GM12864 (cell line): ENCODE results near the gene SCARF1.

Source experiments
- DNase-seq: peaks from one replicate; pipeline ENCODE4 v3.0.0-alpha.2; 2011; ENCODE audit warnings: low read depth
- H3K4me3 ChIP-seq: 2 replicates; pipeline ENCODE4 v1.5.1; 2011; ENCODE audit warnings: mild to moderate bottlenecking, low read depth, low read length, control low read depth
- TF ChIP-seq, protein P1 (sequence below): IDR thresholded peaks from 2 replicates; pipeline ENCODE4 v1.5.1; 2011; ENCODE audit warnings: low read depth, mild to moderate bottlenecking, moderate library complexity, low read length, control low read depth, inconsistent platforms; ENCODE audit errors: missing control alignments

SCARF1 gene

GRCh38 chr17:1630662-1631061 lies 14.9 kb downstream of the SCARF1 start:
- DNase-seq, result no peak
- TF ChIP-seq, protein P1, sequence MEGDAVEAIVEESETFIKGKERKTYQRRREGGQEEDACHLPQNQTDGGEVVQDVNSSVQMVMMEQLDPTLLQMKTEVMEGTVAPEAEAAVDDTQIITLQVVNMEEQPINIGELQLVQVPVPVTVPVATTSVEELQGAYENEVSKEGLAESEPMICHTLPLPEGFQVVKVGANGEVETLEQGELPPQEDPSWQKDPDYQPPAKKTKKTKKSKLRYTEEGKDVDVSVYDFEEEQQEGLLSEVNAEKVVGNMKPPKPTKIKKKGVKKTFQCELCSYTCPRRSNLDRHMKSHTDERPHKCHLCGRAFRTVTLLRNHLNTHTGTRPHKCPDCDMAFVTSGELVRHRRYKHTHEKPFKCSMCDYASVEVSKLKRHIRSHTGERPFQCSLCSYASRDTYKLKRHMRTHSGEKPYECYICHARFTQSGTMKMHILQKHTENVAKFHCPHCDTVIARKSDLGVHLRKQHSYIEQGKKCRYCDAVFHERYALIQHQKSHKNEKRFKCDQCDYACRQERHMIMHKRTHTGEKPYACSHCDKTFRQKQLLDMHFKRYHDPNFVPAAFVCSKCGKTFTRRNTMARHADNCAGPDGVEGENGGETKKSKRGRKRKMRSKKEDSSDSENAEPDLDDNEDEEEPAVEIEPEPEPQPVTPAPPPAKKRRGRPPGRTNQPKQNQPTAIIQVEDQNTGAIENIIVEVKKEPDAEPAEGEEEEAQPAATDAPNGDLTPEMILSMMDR, result no peak
- no peak overlapping the region for H3K4me3 ChIP-seq

DNA sequence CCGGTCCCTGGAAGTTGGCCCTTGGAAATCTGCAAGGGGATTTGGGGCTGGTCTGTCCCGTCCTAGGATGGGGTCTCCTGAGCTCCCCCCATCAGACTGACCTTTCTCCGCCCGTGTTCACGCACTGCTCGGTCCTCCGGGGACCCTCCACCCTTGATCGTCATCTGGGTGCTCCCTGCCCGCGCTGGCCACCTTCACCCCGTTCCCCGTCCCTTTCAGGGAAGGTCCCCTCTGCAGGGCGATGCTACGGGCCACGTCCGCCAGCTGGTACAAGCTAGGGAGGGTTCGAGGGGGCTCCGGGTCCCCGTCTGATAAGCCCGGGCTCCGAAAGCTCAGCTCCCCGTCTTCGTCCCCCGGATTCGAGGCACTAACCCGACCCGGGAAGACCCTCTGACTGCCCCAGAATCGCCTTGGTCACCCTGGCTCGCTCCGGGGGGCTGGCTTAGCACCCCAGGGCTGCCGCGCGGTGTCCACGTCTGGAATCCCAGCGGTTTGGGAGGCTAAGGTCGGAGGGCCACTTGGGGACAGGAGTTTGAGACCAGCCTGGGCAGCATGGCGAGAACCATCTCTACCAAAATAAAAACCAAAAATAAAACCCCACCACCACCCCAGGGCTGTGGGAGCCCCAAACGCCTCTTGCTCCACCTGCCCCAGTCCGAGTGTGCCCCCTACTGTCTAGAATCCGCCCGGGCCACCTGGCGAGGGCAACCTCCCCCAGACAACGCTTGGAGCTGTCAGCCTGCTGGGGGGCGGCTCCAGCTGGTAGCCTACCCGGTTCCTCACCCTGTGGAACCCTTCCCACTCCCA lies 15.8 kb downstream of the SCARF1 start:
- TF ChIP-seq, protein P1, result peak; percentile 79
- no peak for DNase-seq
- peak overlapping the region; percentile 79 for H3K4me3 ChIP-seq

DNA sequence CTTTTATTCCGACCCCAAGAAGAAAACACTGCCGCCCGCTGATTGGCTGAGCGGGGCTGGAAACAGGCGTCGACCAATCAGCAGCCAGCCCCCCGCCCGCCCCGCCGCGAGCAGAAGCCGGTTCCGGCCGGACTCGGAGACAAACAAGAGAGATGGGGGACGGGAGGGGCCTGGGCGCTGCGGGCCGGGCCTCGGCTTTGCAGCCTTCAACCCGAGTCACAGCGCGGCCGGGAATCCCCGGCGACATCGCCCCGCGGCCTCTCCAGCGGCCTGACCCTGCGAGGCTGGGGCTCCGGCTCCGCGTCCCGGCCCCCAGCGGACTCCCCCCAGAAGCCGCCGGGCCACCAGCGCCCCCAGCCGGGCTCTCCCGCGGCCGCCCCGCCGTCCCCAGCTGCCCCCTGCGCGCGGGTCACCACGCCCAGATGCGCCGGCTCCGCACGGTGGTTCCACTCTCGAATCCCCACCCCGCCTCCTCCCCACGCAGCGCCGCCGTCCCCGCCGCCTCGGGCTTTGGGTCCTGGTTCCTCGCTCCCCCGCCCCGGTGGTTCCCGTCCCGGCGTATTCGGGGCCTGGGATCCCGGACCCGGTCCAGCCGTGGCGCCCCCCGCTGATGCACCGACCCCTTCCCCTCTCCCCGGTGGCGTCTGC lies 16.6 kb downstream of the SCARF1 start:
- TF ChIP-seq, protein P1, result peak; percentile 34
- DNase-seq, result no peak
- peak overlapping the region; percentile 79 for H3K4me3 ChIP-seq

DNA sequence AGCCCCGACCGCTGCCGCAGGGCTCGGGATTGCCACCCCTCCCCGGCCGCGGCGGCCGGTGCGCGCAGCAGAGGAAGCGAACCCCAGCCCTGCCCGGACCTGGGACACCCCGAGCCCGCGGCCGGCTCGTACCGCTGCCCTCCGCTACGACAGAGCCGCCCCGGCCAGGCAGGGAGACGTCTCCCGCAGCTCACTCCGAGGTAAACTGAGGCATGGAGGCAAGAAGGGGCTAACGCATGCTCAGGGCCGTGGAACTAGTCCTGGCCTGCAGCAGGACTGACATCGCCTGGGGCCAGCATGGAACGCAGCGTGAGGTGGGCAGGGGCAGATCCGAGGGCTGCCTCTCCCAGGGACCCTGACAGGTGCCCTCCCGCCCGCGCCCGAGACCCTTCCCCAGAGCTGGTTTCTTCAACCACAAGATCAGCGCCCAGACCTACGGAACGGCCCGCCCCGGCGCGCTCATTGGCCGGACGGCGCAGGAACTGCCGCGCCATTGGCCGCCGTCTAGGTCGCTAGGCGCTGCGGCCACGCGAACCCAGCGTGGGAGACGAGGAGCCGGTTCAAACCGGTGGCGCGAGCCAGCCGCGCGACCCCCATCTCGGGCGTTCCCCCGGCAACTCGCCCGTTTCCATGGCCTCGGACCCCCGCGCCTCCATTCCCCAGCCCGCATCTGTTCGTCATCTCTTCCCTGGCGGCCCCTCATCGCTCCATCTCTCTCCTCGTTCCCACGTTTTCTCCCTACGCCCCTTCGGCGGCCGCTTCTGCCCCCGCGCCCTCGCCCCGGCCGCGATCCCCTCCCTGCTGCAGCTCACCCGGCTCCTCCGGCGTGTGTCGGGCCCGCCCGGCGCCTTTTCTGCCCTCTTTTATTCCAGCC lies 17.3 kb downstream of the SCARF1 start, which contains the start of gene SLC43A2:
SLC43A2 (minus strand) TSS at position 853 of the 874 bp plus-strand sequence. CDS start 960 bp downstream, outside the sequence.
- TF ChIP-seq, protein P1, result no peak
- no peak for DNase-seq
- peak within 1 kb of the TSS; percentile 79 for H3K4me3 ChIP-seq

GRCh38 chr17:1627182-1627981 lies 18.1 kb downstream of the SCARF1 start:
- TF ChIP-seq, protein P1, result no peak
- DNase-seq, result no peak

GRCh38 chr17:1626333-1626732 lies 19.2 kb downstream of the SCARF1 start:
- TF ChIP-seq, protein P1, result no peak
- DNase-seq, result no peak
- H3K4me3 ChIP-seq, result no peak overlapping the region

More at GRCh38 chr17:1627182-1627981, 18.1 kb downstream of the SCARF1 start:
- H3K4me3 ChIP-seq, result peak overlapping the region; percentile 79
